ENCODE measurements around the gene PDYN.
"Not testable (repeated sequence)": the region's sequence is repeated elsewhere in the genome, so short reads cannot be mapped to it uniquely, and the experiment has no call there.

PDYN gene

GRCh38 chr20:1993986-1994385 is at the start of gene PDYN:
Gene PDYN, minus strand, starts transcription at chr20:1994058. Its CDS starts 10,974 bp downstream, at chr20:1983084.
- DNase-seq (ENCODE audit: low spot score), result no peak

GRCh38 chr20:2042400-2042799 is 48.5 kb upstream of the PDYN start:
- no peak for DNase-seq (ENCODE audit: low spot score)

- no peak for DNase-seq (ENCODE audit: low spot score)
These were observed 44.3 kb upstream of the PDYN start for GRCh38 chr20:2038161-2038560.

GRCh38 chr20:2037296-2037914 is 43.5 kb upstream of the PDYN start:
- no peak for DNase-seq (ENCODE audit: low spot score)

DNA sequence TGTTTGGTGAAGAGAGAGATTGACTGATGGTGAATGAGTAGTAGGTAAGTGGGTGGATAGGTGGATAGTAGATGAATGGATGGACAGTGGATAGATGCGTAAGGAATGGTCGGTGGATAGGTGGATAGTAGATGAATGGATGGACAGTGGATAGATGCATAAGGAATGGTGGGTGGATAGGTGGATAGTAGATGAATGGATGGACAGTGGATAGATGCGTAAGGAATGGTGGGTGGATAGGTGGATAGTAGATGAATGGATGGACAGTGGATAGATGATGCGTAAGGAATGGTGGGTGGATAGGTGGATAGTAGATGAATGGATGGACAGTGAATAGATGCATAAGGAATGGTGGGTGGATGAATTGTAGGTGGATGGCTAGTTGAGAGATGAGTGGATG is 42.5 kb upstream of the PDYN start:
- DNase-seq (ENCODE audit: low spot score), result not testable (repeated sequence)

- no peak for DNase-seq (ENCODE audit: low spot score)
These were observed 38.3 kb upstream of the PDYN start for GRCh38 chr20:2032168-2032567.

- no peak for DNase-seq (ENCODE audit: low spot score)
These were observed 32.7 kb upstream of the PDYN start for GRCh38 chr20:2026514-2026913.

- DNase-seq (ENCODE audit: low spot score), result no peak
These were observed 32.1 kb upstream of the PDYN start for GRCh38 chr20:2026004-2026403.

DNA sequence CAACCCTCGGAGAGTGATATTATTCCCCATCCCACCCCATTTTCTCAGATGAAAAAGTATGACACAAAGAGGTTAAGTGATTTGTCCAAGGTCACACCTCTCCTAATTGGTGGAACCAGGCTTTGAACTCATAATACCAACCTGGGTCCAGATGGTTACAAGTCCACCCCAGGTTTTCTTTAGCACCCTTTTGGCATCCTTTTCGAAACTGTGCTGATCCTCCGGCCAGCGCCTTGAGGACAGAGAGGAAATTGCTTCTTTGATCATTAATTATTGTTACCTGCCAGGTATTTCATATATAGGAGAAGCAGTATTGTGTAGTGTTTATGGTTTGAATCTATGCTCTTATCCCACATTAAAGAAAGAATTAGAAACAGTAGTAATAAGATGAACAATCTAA is 29.3 kb upstream of the PDYN start:
- no peak for DNase-seq (ENCODE audit: low spot score)

- no peak for DNase-seq (ENCODE audit: low spot score)
These were observed 28.3 kb upstream of the PDYN start for GRCh38 chr20:2022163-2022562.

DNA sequence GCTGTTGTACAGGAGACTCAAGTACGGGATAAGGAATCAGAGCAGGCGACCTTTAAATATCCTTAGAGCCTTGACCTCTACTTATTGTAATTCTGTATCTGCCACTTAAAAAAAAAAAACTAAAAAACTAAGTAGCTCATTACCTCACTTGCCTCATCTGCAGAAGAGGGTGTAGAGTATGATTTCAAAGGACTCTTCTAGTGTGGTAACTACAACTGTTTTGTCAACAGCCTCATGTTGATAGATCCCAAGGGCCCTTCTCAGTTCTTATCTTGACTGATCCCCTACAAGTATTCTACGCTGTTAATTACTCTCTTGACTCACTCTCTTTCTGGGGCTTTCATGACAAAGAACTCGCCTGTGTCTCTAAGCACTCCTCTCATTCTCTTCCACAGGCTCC is 16.7 kb upstream of the PDYN start:
- DNase-seq (ENCODE audit: low spot score), result no peak

DNA sequence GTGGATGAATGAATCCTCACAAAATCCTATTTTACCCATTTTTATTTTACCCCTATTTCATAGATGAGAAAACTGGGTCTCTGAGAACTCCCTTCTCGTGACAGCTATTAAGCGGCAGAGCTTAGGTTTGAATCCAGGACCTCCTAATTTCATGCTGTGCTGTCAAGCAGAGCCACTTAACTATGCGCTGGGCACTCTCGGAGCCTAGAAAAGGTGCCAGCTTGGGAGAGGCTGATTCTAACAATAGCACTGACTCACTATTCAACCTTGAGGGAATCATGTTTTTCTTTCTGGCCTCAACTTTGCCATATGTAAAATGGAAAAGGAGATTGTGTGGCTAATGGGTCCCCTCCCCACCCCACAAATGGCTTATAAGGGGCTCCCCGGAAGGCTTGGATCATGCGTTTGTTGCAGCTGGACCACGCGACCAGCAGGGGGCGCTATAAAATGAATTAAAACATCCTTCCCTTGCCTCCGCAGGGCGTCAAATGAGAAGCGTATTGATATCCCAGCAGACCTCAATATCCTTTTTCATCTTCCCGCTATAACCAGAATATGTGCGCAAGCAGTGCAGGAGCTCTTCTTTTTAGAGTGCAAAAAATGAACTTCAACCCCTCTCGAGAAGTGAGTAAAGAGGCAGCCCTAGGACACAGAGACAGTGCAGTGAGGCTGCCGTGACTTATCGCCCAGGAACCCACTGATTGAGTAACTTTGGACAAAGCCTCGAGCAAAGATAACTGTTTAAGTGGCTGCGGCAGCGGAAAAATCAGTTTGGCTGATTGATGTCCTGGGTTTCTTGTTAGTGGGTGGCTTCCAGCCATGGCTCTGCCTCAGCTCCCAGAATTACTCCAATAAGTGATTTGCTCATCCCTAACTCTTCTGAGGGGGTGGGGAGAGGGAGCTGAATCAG is 12.8 kb upstream of the PDYN start:
- DNase-seq (ENCODE audit: low spot score), result no peak

DNA sequence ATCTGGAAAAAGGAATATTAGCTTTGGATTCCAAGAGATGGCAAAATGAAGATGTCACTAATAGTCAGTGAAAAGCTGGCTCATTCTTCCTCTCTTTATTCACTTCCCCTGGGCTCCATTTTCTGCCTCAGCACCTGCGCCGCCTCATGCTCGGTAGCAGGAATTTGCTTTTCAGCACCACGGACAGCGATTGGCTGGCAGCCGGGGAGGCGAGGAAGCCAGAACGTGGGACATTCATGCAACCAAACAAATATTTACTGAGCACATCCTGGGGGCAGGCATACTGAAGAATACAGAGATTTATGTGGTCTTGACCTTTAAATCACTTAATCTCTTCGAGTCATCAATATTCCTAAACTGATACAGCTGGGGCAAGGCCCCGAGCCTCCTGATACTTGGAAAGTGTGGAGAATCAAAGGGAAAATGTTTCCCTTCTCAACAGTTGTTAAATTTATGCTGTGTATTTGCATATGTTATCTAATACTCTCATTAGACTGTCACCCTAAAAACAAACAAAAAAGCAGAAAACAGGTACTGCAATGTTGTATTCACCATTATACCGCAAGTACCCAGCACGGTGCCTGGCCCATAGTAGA is 12.1 kb upstream of the PDYN start:
- peak; percentile 60 for DNase-seq (ENCODE audit: low spot score)

GRCh38 chr20:2005359-2005758 is 11.5 kb upstream of the PDYN start:
- DNase-seq (ENCODE audit: low spot score), result no peak

DNA sequence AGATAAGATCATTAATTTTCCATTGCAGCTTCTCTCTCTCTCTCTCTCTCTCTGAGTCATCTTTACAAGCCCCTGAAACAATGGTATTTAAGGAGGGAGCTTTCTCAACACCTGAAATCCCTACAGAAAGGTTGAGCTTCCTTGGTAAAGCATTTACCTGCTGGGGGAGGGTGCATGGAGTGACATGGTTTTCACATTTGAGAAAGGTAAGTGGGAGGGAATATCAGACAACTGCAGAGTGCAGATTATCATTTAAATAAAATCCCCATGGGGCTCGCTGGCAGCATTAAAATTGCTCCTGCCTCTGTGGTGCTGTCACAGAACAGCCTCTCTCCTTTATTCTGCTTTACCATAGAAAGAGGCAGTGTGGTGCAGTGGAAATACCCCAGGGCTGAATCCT is 10.3 kb upstream of the PDYN start:
- DNase-seq (ENCODE audit: low spot score), result no peak

DNA sequence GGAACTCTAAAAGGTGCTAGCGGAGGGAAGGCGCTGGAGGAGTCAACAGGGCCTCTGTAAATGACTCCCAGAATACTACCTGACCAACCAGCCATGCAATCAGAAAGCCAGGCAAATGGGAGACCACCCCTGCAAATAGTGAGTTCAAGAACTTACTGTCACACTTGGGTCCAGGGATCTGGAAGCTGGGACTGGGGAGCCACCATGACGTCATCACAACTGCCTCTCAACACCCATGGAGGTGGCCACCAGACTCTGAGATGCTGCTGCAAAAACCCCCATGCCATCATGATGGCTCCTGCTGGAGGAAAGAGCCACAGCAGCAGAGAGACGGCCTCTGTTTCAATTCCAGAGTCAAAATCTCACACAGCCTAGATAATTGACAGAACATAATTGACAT is 8.5 kb upstream of the PDYN start:
- no peak for DNase-seq (ENCODE audit: low spot score)

- no peak for DNase-seq (ENCODE audit: low spot score)
These were observed 7.3 kb upstream of the PDYN start for GRCh38 chr20:2001119-2001518.

DNA sequence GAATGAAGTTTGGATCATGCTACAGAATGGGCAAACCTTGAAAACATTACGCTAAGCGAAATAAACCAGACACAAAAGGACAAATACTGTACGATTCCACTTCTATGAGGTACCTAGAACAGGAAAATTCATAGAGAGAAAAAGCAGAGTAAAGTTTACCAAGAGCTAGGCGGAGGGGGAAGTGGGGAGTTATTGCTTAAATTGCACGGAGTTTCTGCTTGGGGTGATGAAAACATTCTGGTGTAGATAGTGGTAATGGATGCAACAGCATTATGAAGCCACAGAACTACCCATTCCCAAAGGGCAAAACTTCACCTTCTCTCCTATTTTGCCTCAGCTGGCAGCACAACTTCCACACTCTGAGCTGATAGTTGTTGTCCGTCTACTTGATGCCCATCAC is 6.4 kb upstream of the PDYN start:
- no peak for DNase-seq (ENCODE audit: low spot score)

GRCh38 chr20:1998715-1999114 is 4.9 kb upstream of the PDYN start:
- no peak for DNase-seq (ENCODE audit: low spot score)

DNA sequence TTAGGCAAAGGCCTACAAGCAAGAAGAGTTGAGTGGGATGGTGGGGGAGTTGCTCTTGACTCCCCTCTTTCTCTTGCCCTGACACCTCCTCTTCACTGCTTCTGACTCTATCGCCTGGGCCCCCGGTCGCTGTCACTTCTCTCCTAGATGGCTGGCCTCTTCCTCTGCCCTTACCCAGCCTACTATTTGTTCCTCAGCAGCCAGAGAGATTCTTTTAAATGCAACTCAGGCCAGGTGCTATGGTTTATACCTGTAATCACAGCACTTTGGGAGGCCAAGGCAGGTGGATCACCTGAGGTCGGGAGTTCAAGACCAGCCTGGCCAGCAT is 4.3 kb upstream of the PDYN start:
- no peak for DNase-seq (ENCODE audit: low spot score)

DNA sequence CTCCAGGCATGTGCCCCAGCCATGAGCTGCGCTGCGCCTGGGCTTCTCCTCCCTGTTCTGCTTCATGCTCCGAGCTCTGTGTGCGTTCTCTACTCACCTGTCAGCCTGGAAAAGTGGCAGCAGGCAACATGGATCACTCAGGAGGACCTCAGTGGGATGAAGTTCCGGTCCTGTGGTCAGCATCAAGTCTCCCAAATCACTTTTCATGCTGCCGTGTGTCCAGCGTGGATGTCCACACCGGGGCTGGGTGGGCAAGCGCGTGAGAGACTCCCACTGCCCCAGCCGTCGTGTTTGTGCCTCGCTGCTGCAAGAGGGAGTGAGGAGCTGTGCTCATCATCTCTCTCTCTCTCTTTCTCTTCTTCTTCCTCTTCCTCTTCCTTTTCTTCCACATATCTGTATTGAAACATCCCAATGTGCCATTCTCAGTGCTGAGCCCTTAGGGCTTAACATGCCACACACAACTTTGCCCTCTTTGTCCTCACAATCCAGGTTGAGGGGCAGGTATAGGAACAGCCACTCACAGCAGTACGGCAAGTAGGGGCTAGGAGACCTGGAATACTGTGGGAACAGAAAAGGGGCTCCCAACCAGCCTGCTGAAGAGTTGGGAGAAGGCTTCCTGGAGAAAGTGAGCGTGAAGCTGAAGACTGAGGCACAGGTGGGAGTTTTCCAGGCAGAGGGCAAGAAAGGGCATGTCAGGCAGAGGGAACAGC is 3.8 kb upstream of the PDYN start:
- no peak for DNase-seq (ENCODE audit: low spot score)

- DNase-seq (ENCODE audit: low spot score), result no peak
These were observed 1.9 kb upstream of the PDYN start for GRCh38 chr20:1995531-1996310.
